Left kidney (tissue), 2 donors: Measurements from ENCODE around the gene OLFML2B. TPM values are rescaled to one million over a fixed set of nuclear protein-coding genes. Genes with fewer than 3 reads are reported as not detected.

Experiments
- DNase-seq: peaks from one replicate; pipeline ENCODE4 v3.0.0-alpha.2; 2013
- polyA plus RNA-seq: library from polyadenylated mRNA; unstranded; fragments of 120-200 nt; gene quantifications from one replicate; pipeline ENCODE4 v1.2.1, GENCODE V29; 2013; ENCODE audit not compliant: insufficient read length

Gene OLFML2B
- polyA plus RNA-seq, 1 donor = 8.5 TPM

DNA sequence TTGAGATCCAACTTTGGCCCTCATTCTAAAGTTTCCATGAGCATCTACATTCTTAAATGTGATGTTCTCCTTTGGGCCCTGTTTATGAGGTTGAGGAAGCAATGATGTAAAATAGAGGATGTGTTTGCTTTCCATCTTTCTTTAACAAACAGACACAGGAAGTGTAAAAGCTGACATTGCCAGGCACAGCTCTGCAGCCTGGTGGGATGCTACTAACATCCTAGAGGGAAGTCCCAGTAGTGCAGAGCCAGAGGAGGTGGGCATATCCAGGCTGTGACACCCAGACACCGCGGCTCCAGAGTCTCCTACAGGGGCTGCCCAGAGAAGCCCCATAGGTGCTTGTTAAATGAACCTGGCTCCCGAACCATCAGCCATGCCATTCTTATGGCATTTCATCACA lies 16.2 kb downstream of the OLFML2B start:
- no peak for DNase-seq

DNA sequence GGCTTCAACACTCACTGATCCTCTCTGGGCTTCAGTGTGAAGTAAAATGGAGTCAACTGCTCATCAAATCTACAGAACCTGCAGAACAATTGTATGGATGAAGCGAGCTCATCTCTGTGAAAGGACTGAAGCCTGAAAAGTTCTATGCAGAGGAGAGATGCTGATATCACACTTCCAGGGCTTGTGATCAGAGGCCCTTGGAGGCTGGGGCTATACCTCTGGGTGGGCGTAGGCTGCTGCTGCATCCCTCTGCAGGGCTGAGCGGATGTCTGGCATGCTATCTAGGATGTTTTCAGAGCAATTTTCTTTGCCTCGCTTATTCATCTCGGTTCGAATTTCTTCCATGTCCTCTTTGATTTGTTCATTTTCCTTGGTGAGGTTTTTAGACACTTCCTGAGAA lies 17.6 kb downstream of the OLFML2B start:
- DNase-seq = no peak

DNA sequence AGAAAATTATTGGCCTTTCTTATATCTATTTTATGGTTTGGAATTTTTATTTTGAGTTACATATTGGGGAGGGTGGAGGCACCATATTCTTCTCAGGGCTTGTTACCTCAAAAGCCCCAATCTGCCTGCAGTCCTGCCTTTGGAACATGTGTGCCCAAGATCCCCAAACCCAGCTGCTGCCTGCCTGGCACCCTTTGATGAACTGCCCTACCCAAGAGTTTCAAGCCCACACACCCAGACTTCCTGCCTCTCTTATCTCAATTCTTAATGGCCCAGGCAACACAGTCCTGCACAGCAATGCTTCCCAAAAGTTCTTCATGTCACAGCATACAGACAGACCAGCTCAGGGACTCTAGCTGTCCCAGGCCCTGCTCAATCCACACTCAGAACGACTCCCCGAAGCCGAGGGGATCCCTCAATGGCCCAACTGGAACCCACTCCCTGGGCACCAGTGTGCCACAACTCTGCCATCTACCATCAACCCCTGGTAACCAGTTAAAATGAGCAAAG lies 19.2 kb downstream of the OLFML2B start:
- no peak for DNase-seq

DNA sequence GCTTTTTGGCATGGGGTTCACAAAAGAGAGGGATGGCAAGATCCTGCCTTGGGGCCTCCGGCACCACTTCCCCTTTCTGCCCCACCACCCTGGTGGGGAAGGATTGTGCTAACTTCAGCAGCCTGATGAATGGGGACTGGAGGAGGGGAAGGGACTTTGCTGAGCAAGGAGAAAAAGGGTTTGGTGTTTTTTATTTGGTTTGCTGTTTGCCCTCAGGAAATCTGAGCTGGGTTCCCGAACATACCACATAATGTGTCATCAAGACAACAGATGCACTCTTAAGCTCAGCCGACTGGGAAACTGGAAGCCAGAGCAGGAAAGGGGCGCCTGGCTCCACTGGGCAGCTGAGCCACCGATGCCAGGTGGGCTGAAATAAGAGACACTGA lies 19.8 kb downstream of the OLFML2B start:
- DNase-seq = peak; percentile 46

DNA sequence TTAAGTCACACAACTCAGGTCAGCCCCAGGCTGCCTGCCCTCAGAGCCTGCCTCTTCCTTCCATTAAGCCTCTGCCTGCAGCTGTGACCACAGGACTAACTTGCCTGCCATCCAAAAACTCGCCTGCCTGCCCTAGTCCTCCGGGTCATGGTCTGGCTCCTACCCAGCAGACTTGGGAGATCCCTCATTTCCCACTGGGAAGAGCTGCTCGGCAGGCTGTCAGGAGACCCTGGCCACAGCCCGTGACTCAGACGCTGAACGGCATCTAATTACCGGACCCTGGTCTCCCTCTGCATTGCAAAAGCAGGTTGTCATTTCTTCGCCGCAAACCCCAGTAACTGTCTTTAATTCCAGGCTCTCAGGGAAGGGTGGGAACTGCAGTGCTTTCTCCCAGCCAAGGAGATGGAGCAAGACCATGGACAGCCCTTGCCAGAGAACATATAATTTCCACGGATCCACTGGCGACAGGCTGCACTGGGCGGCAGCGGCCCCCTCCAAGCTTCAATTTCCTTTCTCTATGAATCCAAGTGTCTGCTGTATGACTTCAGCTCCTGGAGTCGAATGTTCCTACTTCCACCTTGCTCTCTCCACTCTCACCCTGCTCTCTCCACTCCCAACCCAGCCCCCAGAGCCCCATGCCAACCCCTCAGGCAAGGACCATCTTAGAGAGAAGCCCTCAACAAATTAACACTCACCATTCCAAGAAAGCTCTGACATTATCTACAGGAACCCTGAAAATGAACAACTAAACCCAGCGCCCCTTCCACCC lies 20.4 kb downstream of the OLFML2B start:
- DNase-seq = no peak

DNA sequence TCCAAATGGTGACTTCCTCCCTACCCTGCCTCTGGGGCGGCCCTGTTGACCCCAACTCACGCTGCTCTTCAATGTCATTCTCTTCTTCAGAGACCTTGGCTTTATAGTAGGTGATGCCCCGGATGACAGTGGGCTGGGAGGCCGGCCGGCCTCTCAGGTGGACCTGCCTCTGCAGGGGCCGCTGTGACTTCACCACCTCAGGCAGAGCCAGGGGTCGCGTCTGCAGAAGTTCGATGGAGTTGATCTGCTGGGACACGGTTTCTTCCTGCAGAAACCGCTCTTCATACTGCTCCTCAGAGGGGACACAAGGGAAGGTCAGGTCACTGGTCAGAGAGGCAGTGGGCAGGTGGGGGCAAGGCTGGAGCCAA lies 23.6 kb downstream of the OLFML2B start:
- no peak for DNase-seq

DNA sequence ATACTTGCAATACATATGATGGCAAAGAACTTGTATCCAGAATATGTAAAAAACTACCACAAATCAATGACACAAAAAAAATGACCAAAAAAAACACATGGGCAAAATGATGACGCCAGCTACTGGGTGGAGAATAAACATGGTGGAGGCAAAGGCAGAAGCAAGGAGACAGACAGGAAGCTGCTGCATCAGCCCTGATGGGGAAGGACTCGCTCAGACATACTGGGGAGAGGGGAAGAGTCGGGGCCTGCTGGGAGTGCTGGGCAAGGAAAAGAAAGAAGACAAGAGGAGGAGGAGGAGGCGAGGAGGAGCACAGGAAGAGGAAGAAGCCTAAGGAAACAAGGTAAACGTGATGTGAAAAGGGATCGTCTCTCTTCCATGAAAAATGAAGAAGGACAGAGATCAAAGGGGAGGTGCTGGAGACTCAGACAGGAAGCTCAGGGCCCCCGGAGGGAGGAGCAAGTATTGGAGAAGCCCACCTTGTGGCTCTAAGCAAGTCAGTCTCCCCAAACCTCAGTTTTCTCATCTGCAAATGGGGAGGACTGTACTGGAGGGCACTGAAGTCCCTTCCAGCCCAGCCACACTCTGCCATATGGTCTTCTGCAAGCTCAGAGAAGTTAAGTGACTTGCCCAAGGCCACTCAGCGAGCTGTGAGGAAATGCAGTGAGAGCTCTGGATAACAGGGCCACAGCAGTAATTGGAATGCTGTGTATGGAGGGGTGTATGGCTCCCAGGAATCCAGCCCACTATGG lies 24.2 kb downstream of the OLFML2B start:
- no peak for DNase-seq

DNA sequence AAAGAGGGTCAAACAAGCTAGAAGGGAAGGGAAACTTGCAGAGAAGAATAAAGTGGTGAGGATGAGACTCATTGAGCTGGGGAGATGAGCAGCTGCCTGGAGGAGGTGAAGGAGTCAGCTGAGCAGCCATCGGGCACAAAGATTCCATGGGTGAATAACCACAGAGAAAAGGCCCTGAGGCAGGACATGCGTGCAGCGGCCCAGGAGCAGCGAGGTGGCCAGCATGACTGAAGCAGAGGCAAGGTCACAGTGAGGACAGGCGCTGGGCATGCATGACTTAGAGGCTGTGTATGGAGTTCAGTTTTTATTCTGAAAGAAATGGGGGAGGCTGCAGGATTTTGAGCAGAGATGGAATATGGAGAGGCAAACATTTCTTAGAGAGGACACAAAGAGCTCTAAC lies 24.9 kb downstream of the OLFML2B start:
- no peak for DNase-seq

DNA sequence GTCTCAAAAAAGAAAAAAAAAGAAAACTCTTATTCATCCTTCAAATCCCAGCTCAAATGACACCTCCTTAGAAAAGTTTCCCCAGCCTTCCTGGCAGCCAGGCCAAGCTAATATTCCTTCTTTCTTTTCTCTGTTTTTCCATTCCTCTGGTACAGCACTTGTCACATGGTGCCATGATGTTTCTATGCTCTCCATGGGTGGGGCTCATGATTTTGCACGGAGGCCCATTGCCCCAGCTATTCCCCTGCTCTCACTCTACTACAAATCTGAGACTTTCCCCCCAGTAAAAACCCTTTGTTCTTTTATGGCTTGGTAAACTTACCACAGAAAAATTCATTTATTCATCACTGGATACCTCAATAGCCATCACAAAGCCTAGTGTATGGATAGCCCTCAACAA lies 26.5 kb downstream of the OLFML2B start:
- no peak for DNase-seq

DNA sequence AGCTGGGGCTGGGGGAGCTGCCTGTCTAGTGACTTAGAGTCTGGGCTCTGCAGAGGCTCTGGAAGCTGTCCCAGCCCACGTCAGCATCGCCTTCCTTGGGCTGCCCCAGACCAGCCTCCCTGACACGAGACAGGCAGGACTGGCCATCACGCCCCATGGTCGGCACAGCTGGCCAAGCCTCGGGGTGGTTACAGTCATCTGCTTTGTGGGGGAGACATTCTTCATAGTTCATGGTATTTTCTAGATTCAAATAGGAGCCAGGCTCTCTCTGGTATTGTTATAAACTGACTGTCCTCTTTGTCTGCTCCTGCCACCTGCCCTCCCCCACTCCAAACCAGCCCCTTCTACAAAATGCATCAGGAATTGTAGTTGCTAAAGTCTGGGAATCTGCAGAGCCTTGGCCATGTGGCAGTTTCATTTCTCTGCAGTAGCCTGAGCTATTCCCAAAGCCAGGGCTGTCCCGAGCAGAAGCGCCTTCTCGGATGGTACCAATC lies 29.4 kb downstream of the OLFML2B start:
- no peak for DNase-seq

DNA sequence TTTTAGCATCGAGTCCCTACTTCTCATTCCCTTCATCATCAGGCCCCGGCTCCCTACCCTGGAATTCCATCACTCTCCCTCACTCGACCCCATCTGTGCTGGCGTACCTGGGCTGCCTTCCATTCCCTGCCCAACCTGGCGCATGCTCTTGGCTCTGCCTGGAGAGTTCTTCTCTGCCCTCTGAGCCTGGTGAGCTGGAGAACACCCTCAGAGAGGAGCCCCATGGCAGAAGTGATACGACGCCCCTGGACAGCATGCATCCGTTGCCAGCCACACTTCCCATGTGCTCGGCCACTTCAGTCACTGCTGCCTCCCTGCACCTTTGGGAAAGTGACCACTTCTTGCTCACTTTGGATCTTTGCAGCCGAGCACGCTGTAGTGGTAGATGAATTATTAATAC lies 30.1 kb downstream of the OLFML2B start:
- no peak for DNase-seq

DNA sequence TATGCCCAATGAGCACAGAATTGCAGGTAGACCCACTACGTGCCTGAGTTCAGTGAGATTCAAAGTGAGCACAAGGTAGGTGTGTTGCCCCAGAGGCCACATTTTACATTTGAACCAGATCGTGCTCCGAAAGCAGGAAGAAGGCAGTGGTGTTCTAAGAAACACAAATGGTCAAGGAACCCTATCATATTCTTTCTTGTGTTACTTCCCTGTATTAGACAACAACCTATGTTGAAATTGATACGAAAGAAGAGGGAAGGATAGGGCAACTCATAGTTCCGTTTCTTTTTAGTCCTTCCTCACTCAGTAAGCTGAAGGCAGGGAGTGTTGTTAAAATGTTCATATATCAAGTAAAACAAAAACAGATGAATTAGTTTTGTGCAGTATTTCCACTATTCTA lies 33.9 kb downstream of the OLFML2B start:
- DNase-seq = no peak

DNA sequence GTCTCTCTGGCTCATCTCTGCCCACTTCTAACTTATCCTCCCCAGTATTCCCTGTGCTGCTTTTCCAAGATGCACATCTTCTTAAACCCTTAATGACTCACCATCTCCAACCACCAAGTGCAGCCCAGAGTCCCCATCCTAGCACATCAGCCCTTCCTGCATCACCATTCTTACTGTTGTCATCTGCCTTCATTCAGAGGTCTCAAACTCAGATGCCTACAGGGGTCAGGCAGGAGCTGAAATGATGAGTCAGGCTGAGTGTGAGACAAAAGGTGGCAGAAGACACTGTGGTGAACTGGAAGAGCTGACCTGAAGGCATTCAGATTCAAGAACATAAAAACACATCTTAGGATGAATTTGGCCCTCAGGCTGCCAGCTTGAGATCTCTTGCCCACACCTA lies 34.6 kb downstream of the OLFML2B start:
- no peak for DNase-seq

DNA sequence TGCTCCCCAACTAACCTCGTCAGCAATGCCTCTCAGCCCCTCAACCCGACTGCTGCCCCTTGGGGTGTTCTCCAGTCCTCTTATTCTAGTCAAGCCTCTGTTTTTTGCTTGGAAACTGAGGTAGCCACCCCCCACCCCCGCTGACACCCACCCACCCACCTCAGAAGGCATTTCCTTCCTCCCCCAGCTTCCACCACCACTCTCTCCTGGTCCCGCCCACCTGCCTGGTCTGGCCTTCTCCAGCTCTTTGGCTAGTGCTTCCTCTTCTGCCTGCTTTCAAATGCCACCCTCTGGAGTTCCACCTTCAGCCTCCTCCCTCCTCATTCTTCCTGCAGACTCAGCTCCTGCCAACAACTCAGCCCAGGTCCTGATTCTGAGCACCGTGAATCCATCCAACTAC lies 35.3 kb downstream of the OLFML2B start:
- DNase-seq = no peak

DNA sequence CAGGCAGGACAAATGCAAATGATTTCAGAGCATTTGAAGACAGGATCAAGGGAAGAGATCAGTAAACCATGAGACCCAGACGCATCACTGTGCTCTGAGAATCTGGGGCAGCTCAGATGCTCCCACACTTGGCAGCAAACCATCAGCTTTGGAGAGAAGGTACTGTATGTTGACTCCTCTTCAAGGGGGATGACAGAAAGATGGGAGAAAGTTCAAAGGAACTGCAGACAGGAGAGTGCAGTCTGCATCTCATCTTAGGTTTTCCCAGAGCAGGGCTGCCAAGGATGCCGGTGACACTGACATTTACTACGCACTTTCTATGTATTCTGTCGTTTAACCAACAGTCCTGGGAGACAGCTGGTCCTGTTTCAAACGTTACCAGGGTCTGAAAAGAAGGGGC lies 35.8 kb downstream of the OLFML2B start:
- DNase-seq = no peak

DNA sequence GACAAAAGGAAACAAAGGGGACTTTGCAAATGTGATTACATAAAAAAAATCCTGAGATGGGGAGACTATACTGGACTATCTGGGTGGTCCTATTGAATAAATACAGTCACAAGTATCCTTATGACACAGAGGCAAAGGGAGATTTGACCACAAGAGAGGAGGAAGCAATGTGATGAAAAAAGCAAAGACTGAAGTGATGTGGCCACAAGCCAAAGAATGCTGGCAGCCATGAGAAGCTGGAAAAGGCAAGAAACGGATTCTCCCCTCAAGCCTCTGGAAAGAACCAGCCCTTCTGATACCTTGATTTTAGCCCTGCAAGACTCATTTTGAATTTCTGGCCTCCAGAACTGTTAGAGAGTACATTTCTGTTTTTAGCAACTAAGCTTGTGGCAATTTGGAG lies 36.4 kb downstream of the OLFML2B start:
- DNase-seq = no peak

DNA sequence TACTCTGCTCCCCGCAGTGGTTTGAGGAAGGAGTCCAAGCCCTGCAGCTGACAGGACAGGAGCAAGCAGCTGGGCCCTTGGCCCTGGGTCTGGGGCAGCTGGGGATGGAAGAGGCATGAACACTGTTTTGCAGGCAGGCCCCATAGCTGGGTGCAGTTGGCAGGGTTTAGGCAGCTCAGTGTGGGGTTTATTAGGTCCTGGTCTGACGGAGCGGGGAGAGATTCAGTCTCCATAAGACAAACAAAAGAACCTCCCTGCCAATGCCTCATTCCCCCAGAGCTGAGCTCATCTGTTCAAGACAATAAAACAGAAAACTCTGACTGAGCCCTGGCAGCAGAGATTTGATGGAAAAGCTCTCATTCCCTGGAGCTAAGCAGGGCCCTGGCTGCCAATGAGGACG lies 37.3 kb downstream of the OLFML2B start:
- no peak for DNase-seq

DNA sequence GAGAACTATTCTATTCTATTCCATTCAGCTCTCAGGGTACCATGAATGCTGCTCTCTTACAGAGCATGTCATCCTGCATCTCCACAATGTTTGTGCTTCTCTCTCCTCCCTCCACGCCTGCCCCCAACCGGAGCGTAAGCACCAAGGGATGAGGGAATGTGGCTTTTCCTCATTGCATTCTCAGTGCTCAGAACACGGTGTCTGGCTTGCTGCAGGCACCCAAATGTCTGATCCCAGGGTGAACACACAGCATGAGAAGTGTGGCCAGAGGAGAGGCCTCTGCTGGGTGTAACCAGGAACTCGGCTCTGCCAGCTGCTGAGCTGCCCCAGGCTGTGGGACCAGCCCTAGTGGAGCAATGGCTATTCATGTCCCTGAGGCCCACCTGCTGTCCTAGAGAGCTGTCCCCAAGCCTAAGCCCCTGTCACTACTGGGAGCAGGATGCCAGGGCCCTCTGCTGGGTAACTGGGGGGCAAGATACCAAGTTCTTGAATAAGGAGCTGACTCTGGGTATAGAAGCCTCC lies 38.3 kb downstream of the OLFML2B start:
- no peak for DNase-seq

DNA sequence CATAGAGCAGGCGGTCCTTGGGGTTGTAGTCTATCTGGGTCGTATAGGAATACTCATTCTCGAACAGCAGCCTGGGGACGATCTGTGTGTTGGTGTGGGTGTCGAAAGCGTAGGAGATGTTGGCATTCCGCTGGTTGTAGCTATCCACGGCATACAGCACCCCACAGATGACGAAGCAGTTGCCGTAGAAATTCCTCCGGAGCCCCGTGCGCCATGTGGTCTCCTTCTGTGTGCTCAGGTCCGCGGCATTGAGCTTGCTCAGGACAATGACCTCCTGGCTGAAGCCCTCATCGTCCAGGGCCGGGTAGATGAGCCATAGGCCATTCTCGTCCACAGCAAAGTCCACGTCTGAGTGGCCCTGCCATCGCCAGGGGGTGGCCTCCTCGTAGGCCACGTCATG lies 39.9 kb downstream of the OLFML2B start:
- DNase-seq = no peak

DNA sequence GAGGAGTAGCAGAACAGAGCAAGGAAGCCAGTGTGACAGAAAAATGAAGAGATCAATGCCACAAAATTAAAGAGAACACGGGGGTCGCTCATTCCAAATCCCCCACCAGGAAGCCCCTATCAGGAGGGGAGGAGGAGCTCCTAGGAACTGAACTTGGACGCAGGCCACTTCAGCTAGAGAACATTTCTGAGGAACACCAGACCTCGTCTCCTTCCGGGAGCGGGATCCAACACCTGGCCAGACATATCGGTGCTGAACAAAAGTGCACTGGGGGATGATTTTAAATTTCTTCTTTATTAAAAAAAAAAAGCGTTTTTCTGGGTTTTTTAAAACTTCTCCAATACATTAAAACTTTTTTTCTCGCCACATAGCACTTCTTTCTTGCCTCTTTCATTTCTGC lies 40.8 kb downstream of the OLFML2B start:
- no peak for DNase-seq

DNA sequence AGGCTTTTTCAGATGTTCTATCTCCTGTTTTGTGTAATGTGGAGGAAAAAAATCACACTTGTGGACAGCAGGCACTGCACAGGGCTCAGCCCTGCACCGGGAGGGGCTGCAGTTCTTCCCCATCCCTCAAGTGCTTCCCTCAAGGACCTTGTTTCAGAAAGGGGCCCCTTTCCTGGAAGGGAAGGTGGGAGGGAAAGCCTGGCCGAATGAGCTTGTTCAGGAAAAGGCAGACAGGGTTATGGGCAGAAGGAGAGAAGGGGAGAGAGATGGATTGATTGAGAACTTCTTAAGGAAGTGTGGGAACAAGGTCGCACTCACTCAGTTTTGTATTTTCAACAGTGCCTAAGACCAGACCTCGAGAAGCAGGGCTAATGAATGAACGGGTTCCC lies 41.2 kb downstream of the OLFML2B start:
- DNase-seq = no peak

DNA sequence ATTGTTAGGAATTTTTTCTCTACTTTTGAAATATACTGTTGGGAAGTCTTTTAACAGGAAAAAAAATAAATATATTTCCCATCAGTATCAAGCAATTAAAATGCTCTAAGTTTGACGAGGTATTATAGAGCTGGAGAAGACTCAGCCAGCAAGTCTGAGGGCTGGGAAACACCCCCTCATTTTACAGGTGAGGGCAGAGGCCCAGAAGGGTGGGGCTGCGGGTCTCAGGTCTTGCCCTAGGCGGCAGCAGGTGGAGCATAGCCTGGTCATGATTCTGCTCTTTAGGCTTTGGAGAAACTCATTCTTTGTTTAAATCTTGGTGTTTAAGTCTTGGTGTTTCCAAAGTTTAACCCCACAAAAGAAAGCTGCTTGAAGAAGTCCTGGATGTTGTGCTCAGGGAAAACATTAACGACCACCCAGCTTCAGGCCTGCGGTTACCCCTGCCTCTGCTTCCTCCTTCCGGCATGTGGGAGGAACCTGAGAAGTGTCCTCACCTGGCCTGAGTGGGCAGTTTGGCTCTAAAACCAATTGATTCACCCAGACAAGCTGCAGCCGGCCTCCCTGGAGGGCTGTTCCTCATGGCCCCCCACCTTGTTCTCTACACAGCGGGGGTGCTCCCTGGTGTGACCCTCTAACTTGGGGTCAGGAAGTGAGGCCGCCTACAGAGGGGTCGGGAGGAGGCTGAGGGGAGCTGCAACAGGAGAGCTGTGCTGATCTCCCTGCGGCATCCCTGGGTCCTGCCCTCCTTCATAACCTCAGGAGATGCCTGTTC lies 41.7 kb downstream of the OLFML2B start:
- no peak for DNase-seq

DNA sequence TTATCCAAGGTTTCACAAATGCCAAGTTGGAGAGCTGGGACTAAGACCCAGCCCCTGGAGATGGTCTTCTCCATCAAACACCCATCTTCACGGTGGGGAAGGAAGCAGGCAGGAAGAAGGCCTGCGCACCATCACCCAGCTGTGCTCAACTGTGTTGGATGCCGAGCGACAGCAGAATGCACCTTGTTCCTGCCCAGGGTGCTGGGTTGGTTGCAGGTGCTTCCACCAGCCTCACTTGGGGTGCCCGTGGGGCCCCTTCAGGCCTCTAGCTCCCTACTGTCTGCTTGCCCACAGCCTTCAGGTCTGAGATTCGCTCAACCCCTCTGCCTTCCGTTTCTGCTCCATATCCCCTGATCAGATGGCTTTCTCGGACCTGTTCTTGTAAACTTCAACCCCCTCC lies 42.5 kb downstream of the OLFML2B start:
- no peak for DNase-seq
